Putamen (tissue), 1 donor: ENCODE data around the gene TRIO.

Source experiments
- DNase-seq: peaks from one replicate; pipeline ENCODE4 v3.0.0-alpha.2; 2016; ENCODE audit warnings: low spot score

Gene TRIO

DNA sequence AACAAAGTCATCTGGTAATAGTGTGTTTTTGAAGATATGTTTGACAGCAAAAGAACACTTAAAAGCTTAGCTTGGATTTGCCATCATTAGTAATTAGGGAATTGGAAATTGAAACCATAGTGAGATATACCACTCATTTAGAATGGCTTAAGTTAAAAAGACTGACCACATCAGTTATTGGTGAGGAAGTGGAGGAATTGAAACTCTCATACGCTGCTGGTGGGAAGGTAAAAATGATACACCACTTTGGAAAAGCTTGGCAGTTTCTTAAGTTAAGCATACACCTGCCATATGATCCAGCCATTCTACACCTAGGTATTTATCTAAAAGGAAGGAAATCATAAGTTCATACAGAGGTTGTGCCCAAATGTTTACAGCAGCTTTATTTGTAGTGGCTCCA, 213.2 kb downstream of the TRIO start:
- no peak for DNase-seq

DNA sequence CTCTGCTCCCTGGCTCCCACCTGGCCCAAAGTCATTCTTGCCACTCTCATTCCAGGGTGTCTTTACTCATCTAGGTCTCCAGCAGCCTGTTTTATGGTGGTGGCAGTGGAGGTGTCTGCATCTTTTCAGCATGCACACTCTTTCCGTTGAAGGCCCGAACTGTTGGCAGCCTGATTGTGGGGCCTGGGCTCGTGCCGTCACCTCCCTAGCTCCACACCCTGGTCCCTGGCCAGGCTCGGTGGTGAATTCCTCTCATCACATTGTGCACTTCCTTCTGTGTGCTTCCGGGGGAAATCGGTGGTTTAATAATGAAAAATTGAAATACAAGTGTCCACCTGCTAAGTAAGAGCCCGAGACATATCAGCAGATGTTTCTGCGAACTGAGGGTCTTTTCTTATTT, 214.3 kb downstream of the TRIO start:
- no peak for DNase-seq

DNA sequence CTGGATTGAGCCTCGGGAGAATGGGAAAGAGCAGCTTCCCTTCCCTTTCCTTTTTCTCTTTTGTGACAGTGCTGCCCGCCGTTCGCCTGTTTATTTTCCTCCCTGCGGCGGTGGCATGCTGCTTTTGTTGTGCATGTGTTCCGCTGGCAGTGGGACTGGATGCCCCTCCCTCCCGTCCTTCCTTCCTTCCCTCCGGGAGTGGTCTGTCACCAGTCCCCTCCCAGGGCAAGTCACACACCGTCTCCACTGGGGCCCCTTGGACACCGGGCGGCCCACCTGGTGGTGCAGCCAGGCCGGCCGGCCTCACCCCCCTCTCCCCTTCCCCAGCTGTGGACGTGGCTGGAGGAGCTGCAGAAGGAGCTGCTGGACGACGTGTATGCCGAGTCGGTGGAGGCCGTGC, 214.7 kb downstream of the TRIO start:
- DNase-seq = no peak

GRCh38 chr5:14358536-14358935, 215.4 kb downstream of the TRIO start:
- no peak for DNase-seq

DNA sequence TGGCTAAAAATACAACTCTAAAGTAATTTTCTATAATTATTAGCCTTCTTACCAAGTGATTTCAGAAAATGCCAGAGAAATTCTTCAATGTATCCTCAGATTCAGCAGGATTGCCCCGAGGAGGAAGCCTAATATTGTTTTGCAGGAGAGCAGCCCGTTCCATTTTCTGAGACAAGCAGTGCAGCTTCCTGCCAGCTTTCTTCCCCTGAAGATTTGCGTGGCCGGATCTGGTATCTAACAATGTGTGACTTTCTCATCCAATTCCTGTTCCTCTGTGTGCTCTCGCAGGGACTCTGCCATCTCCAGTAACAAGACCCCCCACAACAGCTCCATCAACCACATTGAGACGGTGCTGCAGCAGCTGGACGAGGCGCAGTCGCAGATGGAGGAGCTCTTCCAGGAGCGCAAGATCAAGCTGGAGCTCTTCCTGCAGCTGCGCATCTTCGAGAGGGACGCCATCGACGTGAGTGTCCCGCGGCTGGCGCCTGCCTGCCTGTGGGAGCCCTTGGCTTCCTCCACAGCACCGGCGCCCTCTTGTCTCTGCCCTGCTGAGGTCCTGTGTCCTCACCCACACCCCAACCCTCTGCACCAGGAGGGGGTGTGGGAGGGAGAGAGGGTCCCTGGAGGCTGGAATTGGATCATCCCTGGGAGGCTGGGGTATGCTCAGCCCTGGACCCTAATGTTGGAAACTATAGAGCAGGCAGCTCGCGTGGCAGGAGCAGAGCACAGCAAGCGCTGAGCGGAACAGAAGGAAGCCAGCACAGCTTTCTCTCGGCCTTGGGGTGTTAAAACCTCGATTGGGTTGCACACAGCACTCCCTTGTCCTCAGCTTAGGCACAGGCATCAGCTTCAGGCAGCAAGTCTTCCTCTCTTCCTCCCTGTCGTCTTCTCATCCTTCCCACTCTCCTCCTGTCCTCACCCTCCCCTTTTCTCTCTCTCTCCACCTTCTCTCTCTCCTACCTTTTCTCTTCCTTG, 216.2 kb downstream of the TRIO start:
- DNase-seq = no peak

DNA sequence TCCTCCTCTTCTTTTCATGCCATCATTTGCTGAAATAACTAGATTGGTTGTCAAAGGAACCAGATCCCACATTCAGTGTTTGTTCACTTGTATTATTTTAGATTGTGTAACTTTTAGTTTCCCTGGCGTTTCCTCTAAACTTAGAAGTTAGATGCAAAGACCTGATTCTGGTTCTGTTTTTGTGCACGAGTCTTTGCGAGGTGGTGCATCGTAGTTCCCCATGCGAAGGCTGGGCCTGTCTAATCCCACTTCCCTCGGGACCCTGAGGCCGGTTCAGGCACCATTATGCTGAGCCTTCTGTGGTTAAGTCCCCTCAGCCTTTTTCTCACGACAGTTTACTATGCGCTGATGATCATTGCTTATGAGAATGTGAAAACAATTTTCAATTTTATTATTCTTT, 219.3 kb downstream of the TRIO start:
- DNase-seq = no peak

DNA sequence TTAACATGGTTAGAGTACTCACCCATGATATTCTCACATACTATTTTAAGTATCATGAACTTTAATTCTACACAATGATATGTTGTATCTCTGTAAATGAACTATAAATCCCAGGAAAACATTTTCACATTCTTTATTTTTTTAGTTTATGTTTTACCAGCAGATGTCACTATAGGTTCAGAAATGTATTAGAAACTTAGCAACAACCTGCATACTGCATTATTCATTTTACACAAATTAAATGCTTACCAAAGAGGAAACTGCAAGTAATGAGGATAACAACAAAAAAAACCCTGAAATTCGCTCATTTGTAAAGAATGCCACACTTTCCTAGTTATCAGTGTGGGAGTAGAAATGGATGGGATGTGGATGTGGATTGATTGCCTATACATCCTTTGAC, 221.0 kb downstream of the TRIO start:
- DNase-seq = no peak

DNA sequence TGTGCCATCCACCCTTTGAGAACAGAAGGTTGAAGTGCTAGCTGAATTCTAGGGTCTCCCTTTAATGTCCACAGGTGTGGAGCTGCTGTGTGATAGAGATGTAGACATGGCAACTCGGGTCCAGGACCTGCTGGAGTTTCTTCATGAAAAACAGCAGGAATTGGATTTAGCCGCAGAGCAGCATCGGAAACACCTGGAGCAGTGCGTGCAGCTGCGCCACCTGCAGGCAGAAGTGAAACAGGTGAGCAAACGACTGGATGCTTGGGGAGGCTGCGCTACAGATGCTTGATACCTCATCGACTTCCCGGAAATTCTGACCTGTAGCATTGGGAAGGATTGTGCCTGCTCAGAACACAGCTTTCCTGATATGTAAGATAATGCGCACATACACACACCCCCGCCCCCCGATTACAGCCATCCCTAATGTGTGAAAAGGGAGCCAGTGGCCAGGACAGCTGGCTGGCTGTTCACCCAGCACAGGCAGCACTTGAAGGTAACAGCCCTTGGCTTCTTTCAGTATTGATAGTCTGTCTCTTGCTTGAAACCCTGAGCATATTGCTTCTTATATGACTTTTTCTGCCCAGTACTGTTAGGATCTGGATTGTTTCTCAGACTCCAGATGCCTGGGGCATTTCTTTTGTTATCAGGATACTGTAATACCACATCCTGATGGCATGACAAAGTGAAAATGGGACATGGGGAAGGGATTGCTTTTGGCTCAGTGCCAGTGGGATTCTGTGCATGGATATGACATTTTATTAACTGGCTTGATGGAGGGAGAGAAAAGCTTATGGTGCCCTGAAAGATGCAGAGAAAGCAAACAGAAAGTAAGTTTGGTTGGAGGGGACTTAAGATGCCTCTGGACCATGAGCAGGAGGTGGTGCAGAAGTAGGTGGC, 221.7 kb downstream of the TRIO start:
- DNase-seq = no peak

DNA sequence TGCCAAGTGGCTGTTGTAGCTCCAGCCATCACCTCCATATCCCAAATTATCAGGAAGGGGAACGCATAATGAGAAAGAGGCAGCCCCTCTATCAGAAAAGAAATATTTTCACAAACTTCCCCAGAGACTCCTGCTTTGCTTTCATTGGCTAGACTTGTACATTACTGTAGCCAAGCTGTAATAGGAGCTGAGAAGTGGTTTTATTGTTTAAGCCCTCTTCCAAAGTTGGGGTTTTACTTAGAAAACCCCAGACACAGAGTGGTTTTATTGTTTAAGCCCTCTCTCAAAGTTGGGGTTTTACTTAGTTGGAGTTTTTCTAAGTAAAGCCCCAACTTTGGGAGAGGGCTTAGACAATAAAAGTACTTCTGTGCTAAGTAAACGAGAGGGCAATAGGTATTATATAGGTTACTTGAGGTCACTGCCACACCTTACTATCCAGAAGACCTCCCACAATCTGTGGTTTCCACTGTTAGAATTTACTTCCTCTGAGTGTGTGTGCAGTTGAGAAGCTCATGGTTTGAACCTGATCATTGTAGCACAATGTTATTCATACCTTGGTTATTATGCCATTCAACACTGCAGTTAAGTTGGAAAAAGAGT, 222.8 kb downstream of the TRIO start:
- DNase-seq = no peak

- DNase-seq = no peak
These were observed 223.6 kb downstream of the TRIO start for GRCh38 chr5:14366763-14367162.

- no peak for DNase-seq
These were observed 224.2 kb downstream of the TRIO start for GRCh38 chr5:14367364-14367763.

GRCh38 chr5:14369780-14370179, 226.6 kb downstream of the TRIO start:
- DNase-seq = peak; percentile 50

GRCh38 chr5:14370386-14370785, 227.2 kb downstream of the TRIO start:
- no peak for DNase-seq

GRCh38 chr5:14373685-14374084, 230.5 kb downstream of the TRIO start:
- DNase-seq = no peak

- no peak for DNase-seq
These were observed 231.0 kb downstream of the TRIO start for GRCh38 chr5:14374100-14374499.

GRCh38 chr5:14376789-14377188, 233.6 kb downstream of the TRIO start:
- DNase-seq = no peak

- DNase-seq = no peak
These were observed 236.8 kb downstream of the TRIO start for GRCh38 chr5:14379739-14380497.

DNA sequence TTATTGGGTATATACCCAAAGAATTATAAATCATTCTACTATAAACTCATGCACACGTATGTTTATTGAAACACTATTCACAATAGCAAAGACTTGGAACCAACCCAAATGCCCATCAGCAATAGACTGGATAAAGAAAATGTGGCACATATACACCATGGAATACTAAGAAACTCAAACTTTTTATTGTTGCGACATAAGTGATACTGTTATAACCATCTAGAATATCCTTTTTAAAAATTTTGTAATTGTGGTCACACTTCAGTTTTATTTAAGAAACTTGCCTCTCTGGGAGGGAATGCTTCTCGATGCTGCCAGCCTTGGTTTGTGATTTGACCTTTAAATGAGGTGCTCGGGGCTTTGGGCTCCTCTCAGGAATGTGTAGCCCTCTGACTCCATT, 237.6 kb downstream of the TRIO start:
- DNase-seq = no peak

DNA sequence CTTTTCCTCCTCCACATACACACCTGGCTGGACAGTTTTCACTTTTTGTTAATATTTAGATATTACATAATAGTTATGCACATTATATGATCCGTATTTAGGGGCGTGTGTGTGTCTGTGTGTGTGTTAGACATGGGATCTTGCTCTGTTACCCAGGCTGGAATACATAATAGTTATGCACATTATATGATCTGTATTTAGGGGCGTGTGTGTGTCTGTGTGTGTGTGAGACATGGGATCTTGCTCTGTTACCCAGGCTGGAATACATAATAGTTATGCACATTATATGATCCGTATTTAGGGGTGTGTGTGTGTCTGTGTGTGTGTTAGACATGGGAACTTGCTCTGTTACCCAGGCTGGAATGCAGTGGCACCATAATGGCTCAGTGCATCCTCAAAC, 239.5 kb downstream of the TRIO start:
- no peak for DNase-seq

GRCh38 chr5:14383923-14384322, 240.8 kb downstream of the TRIO start:
- no peak for DNase-seq

DNA sequence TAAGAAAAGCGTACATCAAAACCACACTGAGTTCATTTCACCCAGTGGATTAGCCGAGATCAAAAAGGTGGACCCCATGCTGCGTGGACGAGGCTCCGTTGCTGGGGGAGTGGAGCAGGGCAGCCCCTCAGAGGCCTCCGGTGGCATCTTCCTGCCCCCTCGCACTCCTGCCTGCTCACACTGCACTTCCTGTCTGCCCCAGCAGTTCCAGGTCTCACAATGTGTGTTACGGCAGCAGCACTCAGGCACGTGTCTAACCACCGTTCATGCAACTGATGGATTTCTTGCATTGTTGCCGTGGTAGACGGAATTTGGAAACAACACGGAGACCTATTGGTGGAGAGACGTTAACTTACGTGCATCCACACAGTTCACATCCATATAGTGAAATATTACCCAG, 241.9 kb downstream of the TRIO start:
- no peak for DNase-seq
